Skeletal muscle satellite cell (primary cell): Measurements from ENCODE around the gene CCNY.
"Not testable (repeated sequence)": the region's sequence is repeated elsewhere in the genome, so short reads cannot be mapped to it uniquely, and the experiment has no call there.

Source experiments
- H3K27me3 ChIP-seq: 2 replicates; pipeline ENCODE4 v1.7.0; 2013; ENCODE audit warnings: low read length; ENCODE audit not compliant: control insufficient read depth, insufficient read depth
- H3K36me3 ChIP-seq: 2 replicates; pipeline ENCODE4 v1.7.0; 2013; ENCODE audit warnings: mild to moderate bottlenecking, control low read depth, low read length; ENCODE audit not compliant: insufficient read depth
- H3K4me1 ChIP-seq: 2 replicates; pipeline ENCODE4 v1.7.0; 2013; ENCODE audit warnings: low read length; ENCODE audit not compliant: control insufficient read depth, insufficient read depth
- H3K4me2 ChIP-seq: 2 replicates; pipeline ENCODE4 v1.7.0; 2013; ENCODE audit warnings: mild to moderate bottlenecking, low read length
- H3K4me3 ChIP-seq: 2 replicates; pipeline ENCODE4 v1.7.0; 2013; ENCODE audit warnings: low read length
- H3K9ac ChIP-seq: 2 replicates; pipeline ENCODE4 v1.7.0; 2013; ENCODE audit warnings: mild to moderate bottlenecking, low read depth, low read length, moderate library complexity
- H3K9me3 ChIP-seq: replicated peaks from 2 replicates; pipeline ENCODE4 v1.7.0; 2013; ENCODE audit warnings: mild to moderate bottlenecking, control low read depth, low read length

CCNY gene

GRCh38 chr10:35399414-35400009 is 63.2 kb downstream of the CCNY start:
- peaks cover 29% of the 10 kb centered on the region for H3K4me1 ChIP-seq
- H3K36me3 ChIP-seq = no peaks in the 10 kb centered on the region
- H3K9me3 ChIP-seq = no peaks in the 10 kb centered on the region
- no peak overlapping the region for H3K9ac ChIP-seq
- no peak overlapping the region for H3K4me3 ChIP-seq
- no peak overlapping the region for H3K4me2 ChIP-seq
- no peaks in the 10 kb centered on the region for H3K27me3 ChIP-seq

GRCh38 chr10:35400595-35401268 is 64.4 kb downstream of the CCNY start:
- H3K27me3 ChIP-seq = no peaks in the 10 kb centered on the region
- no peaks in the 10 kb centered on the region for H3K36me3 ChIP-seq
- no peak overlapping the region for H3K9ac ChIP-seq
- peaks cover 31% of the 10 kb centered on the region for H3K4me1 ChIP-seq
- H3K9me3 ChIP-seq = no peaks in the 10 kb centered on the region
- H3K4me2 ChIP-seq = no peak overlapping the region
- H3K4me3 ChIP-seq = no peak overlapping the region

- H3K4me3 ChIP-seq, H3K9me3 ChIP-seq: not testable (repeated sequence)
Measured at GRCh38 chr10:35403491-35403890, 67.2 kb downstream of the CCNY start.

GRCh38 chr10:35404077-35404476 is 67.8 kb downstream of the CCNY start:
- H3K9me3 ChIP-seq, H3K36me3 ChIP-seq, H3K9ac ChIP-seq, H3K4me3 ChIP-seq, H3K27me3 ChIP-seq, H3K4me2 ChIP-seq: not testable (repeated sequence)
- peaks cover 31% of the 10 kb centered on the region for H3K4me1 ChIP-seq

More at GRCh38 chr10:35403491-35403890, 67.2 kb downstream of the CCNY start:
- not testable (repeated sequence) for H3K27me3 ChIP-seq, H3K4me2 ChIP-seq, H3K9ac ChIP-seq, H3K36me3 ChIP-seq
- H3K4me1 ChIP-seq = peaks cover 26% of the 10 kb centered on the region

GRCh38 chr10:35406003-35406630 is 69.8 kb downstream of the CCNY start:
- not testable (repeated sequence) for H3K36me3 ChIP-seq, H3K4me2 ChIP-seq, H3K27me3 ChIP-seq, H3K9me3 ChIP-seq, H3K4me3 ChIP-seq, H3K9ac ChIP-seq
- H3K4me1 ChIP-seq = peaks cover 38% of the 10 kb centered on the region

GRCh38 chr10:35407696-35408095 is 71.4 kb downstream of the CCNY start:
- H3K36me3 ChIP-seq, H3K27me3 ChIP-seq, H3K9ac ChIP-seq, H3K4me2 ChIP-seq, H3K4me3 ChIP-seq, H3K9me3 ChIP-seq: not testable (repeated sequence)
- H3K4me1 ChIP-seq = peaks cover 52% of the 10 kb centered on the region

- Histone ChIP-seq H3K4me1 (peaks cover 66% of the 10 kb centered on the region), H3K9ac (peak overlapping the region; percentile 41), H3K36me3 (no peaks in the 10 kb centered on the region), H3K27me3 (no peaks in the 10 kb centered on the region), H3K4me2 (peak overlapping the region; percentile 15), H3K4me3 (no peak overlapping the region), H3K9me3 (no peaks in the 10 kb centered on the region)
Measured at GRCh38 chr10:35409094-35409582, 72.8 kb downstream of the CCNY start.

GRCh38 chr10:35409808-35410207 is 73.5 kb downstream of the CCNY start:
- peaks cover 68% of the 10 kb centered on the region for H3K4me1 ChIP-seq
- no peaks in the 10 kb centered on the region for H3K36me3 ChIP-seq
- no peaks in the 10 kb centered on the region for H3K27me3 ChIP-seq
- peak overlapping the region; percentile 13 for H3K4me2 ChIP-seq
- peak overlapping the region; percentile 6 for H3K9ac ChIP-seq
- H3K9me3 ChIP-seq = no peaks in the 10 kb centered on the region
- no peak overlapping the region for H3K4me3 ChIP-seq

- Histone ChIP-seq H3K9ac (peak overlapping the region; percentile 63), H3K9me3 (no peaks in the 10 kb centered on the region), H3K27me3 (no peaks in the 10 kb centered on the region), H3K4me1 (peaks cover 88% of the 10 kb centered on the region), H3K4me3 (peak overlapping the region; percentile 23), H3K36me3 (no peaks in the 10 kb centered on the region), H3K4me2 (peak overlapping the region; percentile 79)
Measured at GRCh38 chr10:35412003-35412723, 75.9 kb downstream of the CCNY start.

- Histone ChIP-seq H3K4me1 (peaks cover 87% of the 10 kb centered on the region), H3K27me3 (no peaks in the 10 kb centered on the region), H3K4me3 (peak overlapping the region; percentile 57), H3K36me3 (no peaks in the 10 kb centered on the region), H3K4me2 (peak overlapping the region; percentile 79), H3K9ac (peak overlapping the region; percentile 63), H3K9me3 (no peaks in the 10 kb centered on the region)
Measured at GRCh38 chr10:35412900-35413491, 76.7 kb downstream of the CCNY start.
